ENCODE results near the gene CEP72.

Gene CEP72

DNA sequence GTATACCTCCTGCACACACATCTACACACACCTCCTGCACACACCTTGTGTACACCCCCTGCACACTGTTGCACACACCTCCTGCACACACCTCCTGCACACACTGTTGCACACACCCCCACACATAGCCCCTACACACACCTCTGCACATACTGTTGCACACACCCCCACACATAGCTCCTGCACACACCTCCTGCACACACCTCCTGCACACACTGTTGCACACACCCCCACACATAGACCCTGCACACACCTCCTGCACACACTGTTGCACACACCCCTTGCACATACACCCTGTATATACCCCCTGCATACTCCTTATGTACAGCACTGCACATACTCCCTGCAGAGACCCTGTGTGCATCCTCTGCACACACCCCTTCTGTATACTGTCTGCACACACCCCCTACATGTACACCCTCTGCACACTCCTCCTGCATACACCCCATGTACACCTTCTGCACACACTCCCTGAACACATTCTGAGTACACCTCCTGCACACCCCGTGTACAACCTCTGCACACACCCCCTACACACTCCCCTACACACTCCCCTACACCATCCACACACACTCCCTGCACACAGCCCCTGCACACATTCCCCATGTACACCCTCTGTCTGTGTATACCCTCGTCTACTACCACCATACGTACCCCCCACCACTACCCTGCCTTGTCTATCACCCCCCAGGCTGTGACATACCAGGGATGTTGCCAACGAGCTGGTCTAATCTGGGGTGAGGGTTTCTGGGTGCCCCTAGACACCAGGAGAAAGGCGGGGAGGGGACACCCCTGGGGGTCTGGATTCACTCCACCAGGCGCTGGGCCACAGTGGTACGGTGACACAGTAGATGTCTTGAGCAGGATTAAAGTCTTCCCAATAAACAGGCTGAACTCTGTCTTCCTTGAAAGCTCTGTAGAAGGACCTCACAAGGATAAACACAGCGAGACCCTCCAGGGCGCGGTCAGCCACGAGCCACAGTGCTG, 1.1 kb upstream of the CEP72 start:
- peak overlapping the region; percentile 78 for H3K4me3 ChIP-seq (ENCODE audit: low read length)
- no peak for DNase-seq (ENCODE audit: low read depth)
- TF ChIP-seq, protein P1, sequence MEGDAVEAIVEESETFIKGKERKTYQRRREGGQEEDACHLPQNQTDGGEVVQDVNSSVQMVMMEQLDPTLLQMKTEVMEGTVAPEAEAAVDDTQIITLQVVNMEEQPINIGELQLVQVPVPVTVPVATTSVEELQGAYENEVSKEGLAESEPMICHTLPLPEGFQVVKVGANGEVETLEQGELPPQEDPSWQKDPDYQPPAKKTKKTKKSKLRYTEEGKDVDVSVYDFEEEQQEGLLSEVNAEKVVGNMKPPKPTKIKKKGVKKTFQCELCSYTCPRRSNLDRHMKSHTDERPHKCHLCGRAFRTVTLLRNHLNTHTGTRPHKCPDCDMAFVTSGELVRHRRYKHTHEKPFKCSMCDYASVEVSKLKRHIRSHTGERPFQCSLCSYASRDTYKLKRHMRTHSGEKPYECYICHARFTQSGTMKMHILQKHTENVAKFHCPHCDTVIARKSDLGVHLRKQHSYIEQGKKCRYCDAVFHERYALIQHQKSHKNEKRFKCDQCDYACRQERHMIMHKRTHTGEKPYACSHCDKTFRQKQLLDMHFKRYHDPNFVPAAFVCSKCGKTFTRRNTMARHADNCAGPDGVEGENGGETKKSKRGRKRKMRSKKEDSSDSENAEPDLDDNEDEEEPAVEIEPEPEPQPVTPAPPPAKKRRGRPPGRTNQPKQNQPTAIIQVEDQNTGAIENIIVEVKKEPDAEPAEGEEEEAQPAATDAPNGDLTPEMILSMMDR (conservative IDR thresholded peaks at IDR 0.05; ENCODE audit: low read depth, low read length): no peak

DNA sequence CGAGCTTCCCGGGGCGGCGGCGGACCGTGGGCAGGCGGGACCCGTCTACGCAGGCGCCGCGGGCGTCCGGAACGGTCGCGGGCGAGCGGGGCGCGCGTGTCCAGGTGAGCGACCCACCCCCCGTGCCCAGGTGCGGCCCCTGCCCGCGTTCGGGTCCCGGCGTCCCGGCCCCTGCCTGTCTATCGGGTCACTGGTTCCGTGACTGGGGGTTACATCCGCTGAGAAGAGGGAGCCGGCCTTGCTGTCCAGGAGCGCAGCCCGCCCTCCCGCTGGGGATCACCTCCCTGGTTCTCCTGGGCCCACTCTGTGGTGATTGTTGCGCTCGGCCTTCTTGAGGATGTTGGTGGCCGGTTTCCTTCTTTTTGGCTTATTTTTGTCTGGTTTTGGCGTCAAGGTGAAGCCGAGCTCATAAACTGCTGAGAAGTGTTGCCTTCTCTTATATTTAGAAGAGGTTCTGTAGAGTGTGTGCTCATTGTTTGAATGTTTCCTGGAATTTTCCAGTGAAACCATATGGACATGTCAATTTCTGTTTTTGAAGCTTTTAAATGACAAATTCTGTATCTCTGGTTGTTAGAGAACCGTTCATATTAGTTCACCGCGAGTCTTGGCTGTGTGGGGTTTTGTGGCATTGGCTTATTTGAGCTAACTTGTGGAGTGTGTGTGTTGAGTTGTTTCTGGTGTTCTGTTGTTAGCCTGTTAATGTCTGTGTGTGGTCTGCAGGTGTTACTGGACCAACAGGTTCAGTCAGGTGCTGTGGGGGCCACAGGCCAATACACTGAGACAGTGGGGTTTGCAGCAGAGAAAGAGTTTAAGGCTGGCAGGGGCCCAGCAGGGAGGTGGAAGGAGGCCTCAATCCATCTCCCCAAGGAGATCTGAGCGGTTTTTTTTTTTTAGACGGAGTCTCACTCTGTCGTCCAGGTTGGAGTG, 621 bp downstream of the CEP72 start:
- peak overlapping the region; percentile 70 for H3K4me3 ChIP-seq (ENCODE audit: low read length)
- TF ChIP-seq, protein P1 (conservative IDR thresholded peaks at IDR 0.05; ENCODE audit: low read depth, low read length): no peak
- DNase-seq (ENCODE audit: low read depth): no peak

DNA sequence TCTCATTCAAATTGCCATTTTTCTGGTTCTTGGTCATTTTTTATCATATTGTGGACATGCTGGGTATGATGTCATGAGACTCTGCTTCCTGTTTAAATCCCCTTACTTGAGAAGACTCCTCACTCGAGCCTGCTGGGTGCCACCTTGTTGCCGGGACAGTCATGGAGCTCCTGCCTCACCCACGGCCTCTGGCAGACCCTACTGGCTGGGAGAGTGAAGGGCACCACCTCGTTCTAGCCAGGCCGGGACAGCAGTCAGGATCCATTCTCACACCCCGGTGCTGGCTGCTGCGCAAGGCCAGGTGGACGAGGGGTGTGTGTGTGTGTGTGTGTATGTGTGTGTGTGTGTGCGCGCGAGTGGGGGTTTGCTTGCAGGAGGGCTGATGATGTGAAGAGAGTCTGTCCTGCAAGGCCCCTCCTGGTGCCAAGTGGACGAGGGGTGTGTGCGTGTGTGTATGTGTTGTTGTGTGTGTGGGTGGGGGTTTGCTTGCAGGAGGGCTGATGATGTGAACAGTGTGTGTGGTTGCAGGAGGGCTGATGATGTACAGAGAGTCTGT, 4.4 kb downstream of the CEP72 start:
- no peak for DNase-seq (ENCODE audit: low read depth)
- H3K4me3 ChIP-seq (ENCODE audit: low read length): no peak overlapping the region
- TF ChIP-seq, protein P1 (conservative IDR thresholded peaks at IDR 0.05; ENCODE audit: low read depth, low read length): peak; percentile 25

DNA sequence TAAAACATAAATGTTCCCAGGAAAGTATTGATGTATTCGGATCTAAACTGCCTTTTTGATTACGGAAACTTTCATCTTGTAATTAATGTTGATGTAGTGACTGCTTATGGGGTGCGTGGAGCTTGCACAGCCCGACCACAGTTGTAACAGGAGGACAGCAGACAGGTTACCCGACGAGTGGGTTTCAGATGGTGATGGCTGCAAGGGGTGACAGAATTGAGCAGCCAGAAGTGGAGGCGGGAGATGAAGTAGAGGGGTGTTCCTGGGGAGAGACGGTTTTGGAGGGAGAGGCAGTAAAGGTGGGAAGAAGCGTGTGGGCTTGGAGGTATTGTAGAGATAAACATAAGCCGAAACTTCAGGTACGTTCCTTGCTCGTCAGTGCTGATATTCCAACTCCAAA, 5.8 kb downstream of the CEP72 start:
- H3K4me3 ChIP-seq (ENCODE audit: low read length): no peak overlapping the region
- TF ChIP-seq, protein P1 (conservative IDR thresholded peaks at IDR 0.05; ENCODE audit: low read depth, low read length): no peak
- DNase-seq (ENCODE audit: low read depth): no peak

DNA sequence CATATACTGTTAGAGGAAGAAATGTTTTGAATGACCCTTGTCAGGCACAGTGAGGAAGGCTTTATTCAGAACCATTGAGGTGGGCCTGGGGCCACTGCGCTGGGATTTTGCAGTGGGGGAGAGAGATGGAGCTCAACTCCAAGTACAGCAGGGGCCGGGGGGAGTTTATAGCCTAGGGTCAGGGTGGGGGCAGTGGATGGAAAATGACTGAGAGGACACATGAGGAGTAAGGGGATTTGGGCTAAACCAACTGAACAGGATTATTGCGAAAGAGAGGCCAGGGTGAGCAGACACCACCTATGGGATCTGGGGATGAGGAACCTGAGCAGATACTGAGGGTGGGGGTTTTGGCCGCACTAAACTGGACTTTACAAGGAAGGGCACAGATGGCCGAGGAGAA, 6.3 kb downstream of the CEP72 start:
- TF ChIP-seq, protein P1 (conservative IDR thresholded peaks at IDR 0.05; ENCODE audit: low read depth, low read length): no peak
- no peak for DNase-seq (ENCODE audit: low read depth)
- no peak overlapping the region for H3K4me3 ChIP-seq (ENCODE audit: low read length)

DNA sequence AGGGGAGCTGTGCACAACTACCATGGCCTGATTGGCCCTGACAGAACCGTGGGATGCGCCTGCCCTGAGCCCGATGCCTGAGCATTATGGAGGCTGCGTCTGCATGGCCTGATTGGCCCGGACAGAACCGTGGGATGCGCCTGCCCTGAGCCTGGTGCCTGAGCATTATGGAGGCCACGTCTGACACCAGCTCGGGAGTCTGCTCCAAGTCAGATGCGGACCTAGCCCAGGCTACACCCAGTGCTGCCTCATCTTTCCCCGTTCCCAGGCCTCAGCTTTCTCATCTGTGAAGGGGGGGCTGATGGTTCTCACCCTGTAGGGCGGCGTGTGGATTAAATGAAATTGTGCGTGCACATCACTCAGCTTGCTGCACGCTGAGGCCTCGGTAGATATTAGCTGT, 7.3 kb downstream of the CEP72 start:
- TF ChIP-seq, protein P1 (conservative IDR thresholded peaks at IDR 0.05; ENCODE audit: low read depth, low read length): no peak
- H3K4me3 ChIP-seq (ENCODE audit: low read length): no peak overlapping the region
- no peak for DNase-seq (ENCODE audit: low read depth)
